Central memory CD4-positive, alpha-beta T cell (primary cell): ENCODE results near the gene RCN1.
"Not testable (repeated sequence)": the region's sequence is repeated elsewhere in the genome, so short reads cannot be mapped to it uniquely, and the experiment has no call there.

ENCODE experiments used
- DNase-seq: peaks from one replicate; pipeline ENCODE4 v3.0.0; 2022

The RCN1 gene

DNA sequence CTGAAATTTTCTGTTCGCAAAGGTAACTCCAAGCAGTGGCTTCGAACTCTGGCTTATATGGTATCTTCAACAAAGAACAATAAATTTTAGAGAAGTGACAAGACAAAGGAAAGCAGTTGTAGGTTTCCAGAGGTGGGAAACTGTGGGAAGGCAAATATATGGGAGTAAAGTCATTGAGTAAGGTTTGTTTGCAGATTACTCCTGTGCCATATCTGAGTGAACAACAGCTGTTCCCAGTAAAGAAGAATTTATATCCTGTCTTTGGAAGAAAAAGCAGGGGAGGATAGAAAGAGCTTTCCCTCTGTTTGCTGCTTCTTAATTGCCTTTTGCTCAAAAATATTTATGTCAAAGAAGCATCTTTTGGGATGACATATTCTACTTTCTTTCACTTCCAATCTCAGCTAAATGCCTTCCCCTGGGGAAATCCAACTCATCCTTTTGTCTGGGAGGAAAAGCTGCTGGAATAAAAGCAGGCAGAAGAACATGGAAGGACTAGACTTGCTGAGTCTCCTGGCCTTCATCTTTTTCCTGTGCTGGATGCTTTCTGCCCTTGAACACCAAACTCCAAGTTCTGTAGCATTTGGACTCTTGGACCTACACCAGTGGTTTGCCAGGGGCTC, 10.4 kb upstream of the RCN1 start:
- DNase-seq: no peak

DNA sequence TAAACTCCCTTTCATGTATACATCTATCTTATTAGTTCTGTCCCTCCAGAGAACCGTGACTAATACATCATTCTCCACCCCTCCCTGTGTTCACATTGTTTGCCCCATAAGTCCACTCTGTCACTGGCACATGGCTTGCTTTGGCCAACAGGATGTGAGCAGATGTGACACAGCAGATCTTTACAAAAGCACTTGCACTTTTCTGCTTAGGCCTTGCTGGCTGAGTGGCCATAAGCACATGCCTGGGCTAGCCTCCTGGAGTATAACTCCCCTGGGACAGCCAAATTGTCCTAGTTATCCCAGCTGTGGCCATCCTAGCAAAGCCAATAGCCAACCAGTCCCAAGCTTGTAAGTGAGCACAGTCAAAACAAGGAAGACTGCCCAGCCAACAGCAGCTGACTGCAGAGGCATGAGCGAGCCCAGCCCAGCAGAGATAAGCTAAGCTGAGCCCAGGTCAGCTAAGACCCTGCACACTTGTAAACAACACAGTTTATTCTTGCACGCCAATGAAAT, 9.7 kb upstream of the RCN1 start:
- DNase-seq: no peak

DNA sequence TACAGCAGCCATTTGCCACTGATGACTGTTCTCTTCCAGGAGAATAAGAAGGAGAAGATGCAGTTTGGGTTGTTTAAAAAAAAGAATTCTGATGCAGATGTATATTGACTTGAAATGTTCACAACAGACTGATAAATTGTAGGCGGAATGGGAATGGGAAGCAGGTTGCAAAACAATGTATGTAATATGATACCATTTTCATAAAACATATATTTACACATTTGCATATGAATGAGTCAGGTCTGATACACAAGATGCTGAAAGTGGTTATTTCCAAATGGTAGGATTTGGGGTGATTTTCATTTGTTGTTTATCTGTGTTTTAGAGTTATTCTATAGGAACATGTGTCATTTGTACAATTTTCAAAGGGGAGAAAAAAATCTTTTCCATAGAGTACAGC, 9.0 kb upstream of the RCN1 start:
- no peak for DNase-seq

DNA sequence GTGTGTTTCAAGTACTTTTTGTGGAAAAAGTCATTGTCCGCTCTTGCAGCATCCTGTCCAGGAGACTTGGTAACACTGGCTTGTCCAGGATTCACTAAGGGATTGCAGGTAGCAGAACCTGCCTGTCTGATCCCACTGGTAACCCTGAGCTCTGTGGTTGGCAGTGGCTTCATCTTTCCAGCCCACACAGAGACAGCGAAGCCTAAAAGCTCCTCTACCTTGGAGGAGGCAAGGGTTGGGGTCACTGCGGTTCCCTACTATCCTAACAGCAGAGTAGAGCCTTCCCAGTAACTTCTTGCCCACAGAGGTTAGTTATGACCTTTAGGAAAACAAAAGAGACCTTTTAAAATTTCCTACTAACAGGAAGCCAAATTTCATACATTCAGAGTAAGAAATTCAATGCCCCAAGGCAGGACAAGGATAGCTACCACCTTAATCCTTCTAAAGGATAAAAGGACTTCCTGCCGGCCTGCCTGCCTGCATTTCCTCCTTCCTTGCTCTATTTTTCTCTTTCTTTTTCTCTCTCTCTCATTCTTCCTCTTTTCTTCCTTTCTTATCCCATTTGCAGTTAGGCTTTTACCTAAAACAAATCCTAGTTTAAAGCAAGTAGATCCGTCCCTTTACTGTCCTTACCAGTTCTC, 8.4 kb upstream of the RCN1 start:
- no peak for DNase-seq

DNA sequence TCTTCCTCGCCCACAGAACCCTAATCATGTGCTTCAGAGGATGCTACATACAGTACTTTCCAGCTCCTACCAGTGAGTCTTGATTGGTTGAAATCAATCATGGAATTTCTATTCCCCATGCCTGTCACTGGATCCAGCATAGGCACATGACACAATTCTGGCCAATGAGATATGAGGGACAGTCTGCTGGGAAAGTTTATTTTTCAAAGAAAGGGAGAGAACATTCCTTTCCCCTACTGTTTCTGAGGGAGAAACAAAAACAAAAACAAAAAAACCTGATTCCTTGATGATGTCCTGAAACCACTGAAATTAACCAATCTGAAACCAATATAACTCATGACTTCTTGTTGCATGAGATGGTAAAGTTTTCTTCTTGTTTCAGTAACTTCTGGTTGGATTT, 3.3 kb upstream of the RCN1 start:
- no peak for DNase-seq

DNA sequence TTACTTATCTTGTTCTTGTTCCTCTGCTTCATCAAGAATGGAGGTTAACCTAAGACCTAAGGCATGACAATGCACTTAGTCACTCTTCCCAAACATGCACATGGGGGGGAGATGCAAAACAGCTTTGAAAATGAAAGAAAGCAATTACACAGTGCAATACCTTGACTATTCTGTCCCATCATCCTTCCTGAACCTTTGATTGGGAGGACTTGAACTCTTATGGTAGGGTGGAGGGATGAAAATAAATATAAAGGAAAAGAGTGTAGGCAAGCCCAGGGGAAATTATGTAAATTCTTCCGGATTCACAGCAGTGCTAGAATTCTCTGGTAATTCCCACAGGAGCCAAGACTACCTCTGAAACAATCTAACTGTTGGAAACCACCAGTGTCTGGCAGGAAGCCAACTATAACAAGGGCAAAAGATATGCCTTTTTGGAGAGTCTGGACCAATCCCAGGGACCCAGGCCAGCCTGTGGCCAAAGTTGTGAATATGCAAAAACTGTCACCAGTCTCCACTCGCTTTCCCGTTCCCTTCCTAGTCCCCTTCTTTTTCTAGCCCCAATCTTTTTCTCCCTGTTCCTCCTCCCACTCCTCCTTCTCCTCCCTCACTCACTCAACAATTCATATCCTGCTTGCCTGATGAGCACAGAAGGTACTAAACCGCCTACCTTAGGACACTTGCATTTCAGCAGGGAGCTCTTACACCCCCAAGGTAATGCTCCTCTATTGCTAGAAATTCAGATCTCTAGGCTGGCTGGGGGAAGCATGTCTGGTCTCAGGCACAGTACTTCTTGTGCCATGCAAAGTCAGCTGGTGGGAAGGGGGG, 2.5 kb upstream of the RCN1 start:
- DNase-seq: no peak

DNA sequence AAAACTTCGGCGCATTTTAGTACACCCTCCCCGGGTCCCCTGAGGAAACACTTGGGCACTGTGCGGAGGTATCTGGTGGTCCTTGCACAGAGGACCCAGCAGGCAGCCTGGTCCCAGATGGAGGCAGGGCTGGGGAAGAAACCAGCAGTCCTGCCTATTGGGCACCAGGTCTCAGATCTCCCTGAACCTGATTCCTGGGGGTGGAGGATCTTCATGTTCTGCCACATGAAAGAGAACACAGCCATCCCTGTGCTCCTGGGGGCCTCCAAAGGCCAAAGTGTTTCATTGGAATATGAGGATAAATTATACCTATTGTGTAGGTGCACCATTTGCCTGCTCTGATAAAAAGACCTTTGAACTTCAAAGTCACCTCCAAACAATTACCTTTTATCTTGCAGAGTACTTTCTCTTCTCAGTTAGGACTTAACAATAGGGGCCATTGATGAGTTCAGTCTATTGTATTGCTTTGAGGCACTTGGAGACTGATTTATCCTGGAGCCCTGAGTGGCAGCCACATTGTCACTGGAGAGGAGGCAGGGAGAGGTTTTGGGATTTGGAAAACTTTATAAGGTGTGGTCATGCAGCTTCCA, 1.8 kb downstream of the RCN1 start:
- no peak for DNase-seq

DNA sequence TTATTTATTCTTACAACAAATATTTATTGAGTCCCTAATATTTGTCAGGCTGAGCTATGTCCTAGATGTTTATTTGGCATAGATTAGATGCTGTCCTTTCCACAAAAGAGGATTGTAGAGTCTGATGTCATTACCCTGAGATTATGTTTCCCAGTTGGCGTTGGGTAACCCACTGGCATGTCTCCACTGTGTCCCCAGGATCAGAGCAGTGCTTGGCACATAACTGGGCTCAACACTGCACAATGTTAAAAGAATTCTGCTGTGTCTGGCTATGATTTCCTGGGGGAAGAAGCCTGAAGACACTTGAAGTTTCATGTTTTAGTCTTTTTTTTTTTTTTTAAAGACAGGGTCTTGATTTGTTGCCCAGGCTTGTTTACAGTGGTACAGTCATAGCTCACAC, 4.0 kb downstream of the RCN1 start:
- no peak for DNase-seq

DNA sequence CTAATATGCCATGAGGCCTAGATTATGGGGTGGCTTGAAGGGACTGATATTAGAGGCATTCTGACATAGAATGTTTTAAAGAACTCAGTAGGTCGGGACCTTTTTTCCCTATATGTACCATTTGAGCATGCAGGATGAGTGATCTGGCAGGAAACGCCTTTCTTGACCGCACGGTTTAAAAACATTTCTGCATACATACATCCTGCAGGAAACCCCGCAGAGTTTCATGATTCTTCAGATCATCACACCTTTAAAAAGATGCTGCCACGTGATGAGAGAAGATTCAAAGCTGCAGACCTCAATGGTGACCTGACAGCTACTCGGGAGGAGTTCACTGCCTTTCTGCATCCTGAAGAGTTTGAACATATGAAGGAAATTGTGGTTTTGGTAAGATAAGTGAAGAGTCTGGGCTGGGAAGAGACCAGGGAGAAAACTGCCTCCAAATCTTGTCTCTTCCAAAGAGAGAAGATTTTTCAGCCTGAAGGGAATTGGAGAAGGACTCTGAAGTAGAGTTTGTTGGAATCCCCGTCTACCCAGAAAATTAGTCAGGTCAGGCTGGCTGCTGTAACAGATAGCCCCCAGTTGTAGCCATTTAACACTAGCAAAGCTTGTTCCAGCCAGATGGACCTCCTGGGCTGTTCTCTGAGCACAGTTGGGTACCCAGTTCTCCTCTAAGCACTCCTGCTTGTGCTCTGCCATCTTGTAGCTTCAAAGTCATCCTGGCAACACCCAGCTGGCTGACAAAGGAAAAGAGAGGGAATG, 7.4 kb downstream of the RCN1 start:
- no peak for DNase-seq

DNA sequence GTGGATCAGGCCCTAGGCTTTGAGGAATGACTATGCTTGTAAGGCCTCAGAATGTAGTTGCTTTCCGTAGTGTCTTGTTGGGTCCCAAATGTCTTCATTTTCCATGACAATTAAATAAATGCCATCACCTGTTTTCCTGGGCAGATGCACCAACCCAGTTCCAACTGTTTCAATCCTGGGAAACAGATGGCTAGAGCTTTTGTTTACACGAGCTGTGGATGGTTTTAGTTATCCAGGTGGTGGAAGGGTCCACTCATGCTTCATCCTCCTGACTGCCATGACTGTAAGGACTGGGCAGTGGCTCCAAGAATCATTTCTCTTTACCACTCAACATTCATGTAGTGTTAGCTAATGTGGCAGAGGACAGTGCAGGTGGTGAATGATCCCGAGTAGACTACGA, 8.6 kb downstream of the RCN1 start:
- DNase-seq: no peak

DNA sequence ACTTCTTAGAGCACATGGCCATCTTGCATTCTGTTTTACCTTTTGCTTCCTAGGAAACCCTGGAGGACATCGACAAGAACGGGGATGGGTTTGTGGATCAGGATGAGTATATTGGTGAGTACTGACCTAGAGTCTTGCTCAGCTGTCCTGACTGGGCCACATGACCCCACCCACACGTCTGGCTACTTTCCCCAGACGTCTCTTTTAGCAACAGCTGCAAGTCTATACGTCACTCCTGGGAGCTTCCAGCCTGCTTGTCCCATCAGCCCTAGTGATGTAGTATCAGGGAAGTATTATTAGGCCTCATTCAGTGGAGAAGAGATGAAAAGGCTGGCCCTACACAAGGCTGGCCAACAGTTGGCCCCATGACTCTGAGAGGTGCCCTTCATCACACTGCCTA, 9.6 kb downstream of the RCN1 start:
- DNase-seq: no peak

DNA sequence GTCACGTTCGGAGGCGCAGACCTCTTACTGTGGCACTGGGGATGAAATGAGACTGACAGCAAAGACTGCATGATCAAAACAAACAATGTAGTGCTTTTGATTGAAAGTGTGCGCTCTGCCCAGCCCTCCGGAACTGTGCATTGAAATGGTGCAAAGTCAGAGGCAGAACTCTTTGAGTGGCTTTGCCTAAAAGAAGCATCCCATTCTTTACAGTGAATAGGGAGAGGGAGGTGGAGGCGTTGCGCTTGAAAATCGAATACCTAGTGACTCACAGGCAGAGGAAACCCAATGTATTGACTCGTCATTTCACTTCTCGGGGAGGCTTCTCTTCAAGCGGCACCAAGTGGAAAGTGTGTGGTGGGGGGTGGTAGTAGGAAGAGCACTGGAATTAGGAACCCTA, 10.9 kb downstream of the RCN1 start:
- DNase-seq: no peak

DNA sequence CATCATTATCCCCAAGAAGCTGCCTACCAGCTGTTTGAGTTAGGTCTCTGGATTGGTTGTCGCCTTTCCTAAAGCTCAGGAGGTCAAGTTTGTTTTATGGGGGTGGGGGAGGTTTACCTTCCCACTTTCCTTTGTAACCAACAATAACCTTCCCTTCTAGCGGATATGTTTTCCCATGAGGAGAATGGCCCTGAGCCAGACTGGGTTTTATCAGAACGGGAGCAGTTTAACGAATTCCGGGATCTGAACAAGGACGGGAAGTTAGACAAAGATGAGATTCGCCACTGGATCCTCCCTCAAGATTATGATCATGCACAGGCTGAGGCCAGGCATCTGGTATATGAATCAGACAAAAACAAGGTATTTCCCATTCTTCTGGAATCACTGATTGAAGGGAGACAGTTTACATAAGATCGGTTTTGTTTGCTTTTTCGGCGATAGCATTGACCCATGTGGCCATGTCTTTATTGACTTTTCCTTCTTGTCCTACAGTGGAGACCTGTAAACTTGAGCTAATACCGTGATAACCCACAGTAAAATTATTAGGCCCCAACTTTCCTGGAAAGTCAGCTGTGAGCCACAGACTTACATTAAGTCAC, 12.3 kb downstream of the RCN1 start:
- DNase-seq: not testable (repeated sequence)

DNA sequence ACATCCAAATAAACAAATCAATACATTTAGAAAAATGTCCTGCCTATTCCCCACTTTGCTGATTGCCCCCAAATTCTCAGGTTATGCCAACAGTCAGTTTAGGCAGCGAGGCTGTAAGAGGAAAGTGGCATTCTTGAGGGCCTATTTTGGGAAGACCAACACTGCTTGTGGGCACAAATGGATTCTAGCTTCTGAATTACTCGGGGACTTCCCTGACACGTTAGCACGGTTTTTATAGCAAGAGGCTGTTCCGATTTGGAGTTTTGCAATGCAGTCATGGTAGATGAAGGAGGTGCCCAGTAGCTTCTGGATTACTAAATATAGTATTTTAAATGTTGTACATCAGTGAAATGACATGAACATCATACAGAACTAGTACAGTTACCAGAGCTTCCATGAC, 13.1 kb downstream of the RCN1 start:
- no peak for DNase-seq

DNA sequence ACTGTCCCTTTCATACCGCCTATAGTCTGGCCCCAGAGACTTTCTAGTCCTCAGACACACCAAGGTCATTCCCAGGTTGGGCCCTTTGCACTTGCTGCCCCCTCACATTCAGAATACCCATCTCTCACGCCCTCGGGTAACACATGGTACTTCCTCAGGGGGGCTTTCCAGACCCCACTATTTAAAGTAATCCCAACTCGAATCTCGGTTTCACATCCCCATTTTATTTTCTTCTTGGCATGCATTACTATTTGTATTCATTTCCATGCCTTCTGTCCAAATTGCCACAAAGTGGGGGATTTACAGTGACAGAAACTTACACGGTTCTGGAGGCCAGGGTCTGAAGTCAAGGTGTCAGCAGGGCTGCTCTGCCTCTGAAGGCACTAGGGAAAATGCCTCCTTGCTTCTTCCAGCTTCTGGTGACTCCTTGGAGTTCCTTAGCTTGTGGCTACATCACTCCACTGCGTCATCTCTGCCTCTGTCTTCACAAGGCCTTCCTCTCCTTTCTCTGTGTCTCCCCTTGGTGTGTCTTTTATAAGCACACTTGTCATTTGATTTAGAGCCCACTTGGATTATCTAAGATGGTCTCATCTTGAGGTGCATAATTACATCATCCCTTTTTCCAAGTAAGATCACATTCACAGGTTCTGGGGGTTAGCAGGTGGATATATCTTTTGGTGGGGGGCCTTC, 15.1 kb downstream of the RCN1 start:
- DNase-seq: no peak

DNA sequence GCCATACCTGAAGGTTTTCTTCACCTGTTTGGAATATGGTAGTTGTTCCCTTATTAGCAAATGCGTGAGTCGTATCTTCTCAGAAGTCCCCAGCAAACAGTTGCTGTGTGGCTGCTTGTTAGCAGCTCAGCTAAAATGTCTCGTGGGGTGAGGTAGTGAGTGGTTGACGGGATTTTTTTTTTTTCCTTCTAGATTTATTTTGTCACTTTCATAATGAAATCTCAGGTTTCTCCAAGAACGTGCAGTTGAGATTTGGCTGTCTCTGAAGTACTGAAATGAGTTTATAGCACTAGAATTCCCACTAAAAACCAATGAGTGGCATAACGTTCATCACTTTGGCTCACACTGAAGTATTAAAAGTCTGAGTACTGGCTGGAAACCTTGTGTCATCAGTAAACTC, 16.8 kb downstream of the RCN1 start:
- no peak for DNase-seq

DNA sequence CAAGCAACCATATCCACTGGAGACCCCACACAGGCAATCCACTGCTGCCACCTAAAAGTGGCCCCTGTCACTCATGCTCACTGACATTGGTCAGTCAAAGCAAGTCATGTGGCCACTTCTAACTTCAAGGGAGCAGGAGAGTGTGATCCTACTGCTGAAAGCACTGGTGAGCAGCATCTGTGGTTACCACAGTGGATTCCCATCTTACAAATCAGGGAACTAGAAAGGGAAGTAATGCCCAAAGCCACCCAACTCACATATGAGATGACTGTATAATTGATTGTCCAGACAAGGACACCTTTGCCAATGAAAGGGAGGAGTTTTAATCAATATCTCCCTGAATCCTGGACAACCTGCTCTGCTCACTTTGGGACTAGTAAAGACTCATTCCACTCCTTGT, 17.7 kb downstream of the RCN1 start:
- DNase-seq: no peak

DNA sequence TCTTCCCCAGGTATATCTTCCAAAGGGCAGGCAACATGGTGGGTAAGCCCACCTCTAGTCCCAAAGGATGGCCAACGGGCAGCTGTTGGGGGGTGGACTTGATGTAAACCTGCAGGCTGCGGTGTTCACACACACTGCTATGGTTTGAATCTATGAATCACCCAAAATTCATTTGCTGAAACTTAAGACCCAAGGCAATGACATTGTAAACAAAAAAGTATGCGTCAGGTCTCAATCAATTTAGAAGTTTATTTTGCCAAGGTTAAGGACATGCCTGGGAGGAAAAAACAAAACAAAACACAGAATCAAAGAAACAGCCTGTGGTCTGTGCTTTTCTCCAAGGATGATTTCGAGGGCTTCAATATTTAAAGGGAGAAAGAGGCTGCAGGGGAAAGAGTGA, 18.3 kb downstream of the RCN1 start:
- DNase-seq: no peak

DNA sequence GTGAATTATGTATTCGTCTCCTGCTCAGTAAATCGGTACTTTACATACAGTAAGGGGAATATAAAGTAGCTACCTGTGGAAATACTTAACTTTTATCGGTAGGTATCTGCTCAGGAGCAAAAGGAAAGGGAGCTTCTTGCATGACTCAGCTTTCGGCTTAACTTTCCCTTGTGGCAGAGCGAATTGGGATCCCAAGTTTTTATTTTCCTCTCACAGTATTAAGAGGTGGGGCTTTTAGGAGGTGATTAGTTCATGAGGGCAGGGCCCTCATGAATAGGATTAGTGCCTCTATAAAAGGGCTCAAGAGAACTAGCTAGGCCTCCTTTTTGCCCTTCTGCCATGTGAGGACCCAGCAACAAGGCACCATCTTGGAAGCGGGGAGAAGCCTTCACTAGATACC, 18.7 kb downstream of the RCN1 start:
- DNase-seq: no peak

DNA sequence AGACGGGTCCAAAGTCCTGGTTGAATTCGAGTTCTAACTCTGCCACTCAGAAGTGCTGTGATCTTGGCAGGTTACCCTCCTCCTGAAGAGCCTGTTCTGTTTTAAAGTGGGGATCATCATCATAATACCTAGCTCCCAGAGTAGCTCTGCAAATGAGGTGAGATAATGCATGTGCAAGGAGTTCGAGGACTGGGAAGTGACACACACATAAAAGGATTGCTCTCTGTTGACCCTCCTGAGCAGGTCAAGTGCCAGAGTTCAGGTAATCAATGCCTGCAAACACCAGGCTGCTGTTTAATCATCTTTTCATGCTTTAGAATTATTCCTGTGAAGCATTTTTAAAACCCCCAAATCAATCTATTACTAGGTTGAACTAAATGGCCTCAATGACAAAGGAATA, 19.9 kb downstream of the RCN1 start:
- no peak for DNase-seq

DNA sequence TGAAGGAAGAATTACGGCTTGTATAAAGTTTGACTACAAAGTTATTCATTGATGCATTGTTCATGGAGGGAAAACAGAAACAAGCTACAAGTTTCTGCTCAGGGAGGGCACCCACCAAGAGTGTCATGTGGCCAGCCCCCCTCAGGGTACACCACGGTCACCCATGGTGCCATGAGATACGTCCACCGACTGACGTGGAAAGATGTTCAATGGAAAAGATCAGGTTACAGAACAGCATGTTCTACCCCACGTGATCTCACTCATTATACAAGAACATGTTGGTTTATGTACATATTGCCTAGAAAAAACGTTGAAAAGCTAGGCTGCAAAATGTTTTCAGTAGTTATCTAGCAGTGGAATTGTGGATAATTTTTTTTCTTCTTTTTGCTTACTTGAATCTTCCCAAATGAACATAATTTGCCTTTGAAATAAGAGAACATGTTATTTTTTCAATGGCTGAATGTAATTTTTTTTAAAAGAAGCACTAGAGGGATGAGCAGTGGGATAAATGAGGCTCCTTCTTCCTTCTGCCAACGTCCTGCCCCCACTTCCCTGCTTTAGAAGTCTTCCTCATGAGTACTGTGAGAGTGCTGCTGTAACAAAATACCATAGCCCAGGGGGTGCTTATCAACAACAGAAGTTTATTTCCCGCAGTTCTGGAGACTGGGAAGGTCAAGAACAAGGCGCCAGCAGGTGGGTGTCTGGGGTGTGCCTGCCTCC, 22.5 kb downstream of the RCN1 start:
- no peak for DNase-seq
